Endometrial microvascular endothelial cells (primary cell): ENCODE data around the gene GRK4. TPM values are rescaled to one million over a fixed set of nuclear protein-coding genes. Genes with fewer than 3 reads are reported as not detected.

Experiments
- in situ Hi-C: cut with HindIII; loops from 2 replicates; pipeline ENCODE4 v1.10.0; 2017; ENCODE audit warnings: low sequenced_read_pairs, low pct_unique_long_range_greater_than_20kb; ENCODE audit errors: inconsistent ontology term
- total RNA-seq: library from RNA; depleted of rRNA; stranded (reverse); fragments of >200 nt; gene quantifications from one replicate; pipeline ENCODE4 v1.2.3, GENCODE V29; 2015; ENCODE audit errors: inconsistent ontology term

Gene GRK4
- total RNA-seq, 1 donor from 2014 or later, result 1.7 TPM

GRCh38 chr4:3075652-3075981, 112.2 kb downstream of the GRK4 start:
- in situ Hi-C loops, result no loop called here

GRCh38 chr4:3077796-3078195, 114.4 kb downstream of the GRK4 start:
- in situ Hi-C loops, result no loop called here

DNA sequence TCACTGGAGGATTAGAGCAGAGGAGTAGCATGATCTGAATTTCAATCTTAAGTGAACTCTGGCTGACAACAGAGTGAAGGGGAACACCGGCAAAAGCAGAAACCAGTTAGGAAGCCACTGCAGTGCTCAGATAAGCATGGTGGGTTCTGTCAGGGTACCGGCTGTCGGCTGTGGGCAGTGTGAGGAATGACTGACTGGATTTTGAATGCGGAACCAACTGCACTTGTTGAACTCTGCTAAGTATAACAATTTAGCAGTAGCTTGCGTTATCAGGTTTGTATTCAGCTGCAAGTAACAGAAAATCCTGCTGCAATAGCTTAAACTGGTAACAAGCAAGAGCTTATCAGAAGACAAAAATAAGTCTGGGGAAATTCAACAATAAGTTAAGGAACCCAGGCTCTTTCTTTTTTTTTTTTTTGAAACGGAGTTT, 116.3 kb downstream of the GRK4 start:
- in situ Hi-C loops, result no loop called here

GRCh38 chr4:3082925-3083515, 119.6 kb downstream of the GRK4 start:
- in situ Hi-C loops, result no loop called here

GRCh38 chr4:3083732-3084131, 120.4 kb downstream of the GRK4 start:
- in situ Hi-C loops, result no loop called here

- in situ Hi-C loops, result no loop called here
Measured at GRCh38 chr4:3085948-3086670, 122.7 kb downstream of the GRK4 start.

DNA sequence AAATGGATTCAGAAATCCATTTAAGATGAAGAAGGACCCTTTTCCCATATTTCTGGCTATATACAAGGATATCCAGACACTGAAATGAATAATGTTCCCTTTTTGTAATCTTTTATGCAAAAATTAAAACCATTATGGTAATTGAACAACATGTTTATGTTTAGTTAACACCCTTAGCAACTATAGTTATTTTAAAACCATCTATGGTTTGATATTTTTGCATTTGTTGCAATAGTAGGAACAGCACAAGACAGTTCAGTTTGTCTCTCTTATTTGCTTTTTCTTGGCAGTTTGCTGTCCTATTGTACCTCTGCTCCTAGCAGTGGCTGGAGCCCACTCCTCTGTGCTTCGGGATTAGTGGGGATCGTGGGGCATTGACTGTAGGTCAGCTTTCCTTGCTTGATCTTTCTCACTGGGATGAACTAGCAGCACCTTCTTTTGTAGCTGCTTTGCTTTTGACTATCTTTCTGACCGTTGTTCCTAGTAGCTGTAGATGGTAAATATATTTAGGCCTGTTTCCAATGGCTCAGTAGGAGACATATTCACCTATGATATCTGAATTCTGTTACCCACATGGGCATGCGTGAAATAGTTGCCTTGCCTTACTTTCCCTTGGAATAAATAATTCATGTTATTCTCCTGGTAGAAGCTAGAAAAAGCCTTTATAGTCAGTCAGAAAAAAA, 123.9 kb downstream of the GRK4 start:
- in situ Hi-C loops, result no loop called here

Other genes with a start within 250 kb of the GRK4 start
- gene TNIP2, start 207.2 kb upstream of the GRK4 start, total RNA-seq, result 71.0 TPM
- gene SH3BP2, start 170.5 kb upstream of the GRK4 start, total RNA-seq, result 41.4 TPM
- 182 TPM for gene ADD1, start 119.7 kb upstream of the GRK4 start, total RNA-seq
- gene NOP14, start 165 bp upstream of the GRK4 start, total RNA-seq, result 36.1 TPM
- not detected for gene HTT-AS, start 111.0 kb downstream of the GRK4 start, total RNA-seq
- gene HTT, start 111.1 kb downstream of the GRK4 start, total RNA-seq, result 36.3 TPM